Hepatocyte (in vitro differentiated cells): ENCODE data around the gene ACVR1. TPM values are rescaled to one million over a fixed set of nuclear protein-coding genes. Genes with fewer than 3 reads are reported as not detected.
A peak's percentile ranks its signal among the peaks of the same experiment; 100 is the strongest.

ENCODE experiments used
- DNase-seq: peaks from one replicate; pipeline ENCODE4 v3.0.0-alpha.2; 2016; ENCODE audit warnings: low spot score
- H2AFZ ChIP-seq: fragments of 200-600 bp; sonication (generic); 2 replicates; pipeline ENCODE4 v1.6.0; 2016; ENCODE audit warnings: antibody characterized with exemption, mild to moderate bottlenecking
- H3K27ac ChIP-seq: fragments of 200-600 bp; sonication (generic); 2 replicates; pipeline ENCODE4 v1.5.1; 2016; ENCODE audit warnings: mild to moderate bottlenecking
- H3K27me3 ChIP-seq: fragments of 200-600 bp; sonication (generic); 2 replicates; pipeline ENCODE4 v1.6.1; 2016
- H3K36me3 ChIP-seq: fragments of 200-600 bp; sonication (generic); replicated peaks from 2 replicates; pipeline ENCODE4 v1.5.1; 2016; ENCODE audit warnings: low read depth; ENCODE audit not compliant: insufficient read depth
- H3K4me1 ChIP-seq: fragments of 200-600 bp; sonication (generic); 2 replicates; pipeline ENCODE4 v1.5.1; 2016; ENCODE audit warnings: mild to moderate bottlenecking, moderate library complexity; ENCODE audit not compliant: insufficient read depth
- H3K4me2 ChIP-seq: fragments of 200-600 bp; sonication (generic); 2 replicates; pipeline ENCODE4 v1.6.0; 2016
- H3K4me3 ChIP-seq: fragments of 200-600 bp; sonication (generic); 2 replicates; pipeline ENCODE4 v1.5.1; 2016; ENCODE audit warnings: mild to moderate bottlenecking
- H3K79me2 ChIP-seq: fragments of 200-600 bp; sonication (generic); 2 replicates; pipeline ENCODE4 v1.6.0; 2017; ENCODE audit warnings: mild to moderate bottlenecking
- H3K9me2 ChIP-seq: fragments of 200-600 bp; sonication (generic); replicated peaks from 2 replicates; pipeline ENCODE4 v1.6.0; 2017; ENCODE audit warnings: mild to moderate bottlenecking; ENCODE audit not compliant: insufficient read depth
- H3K9me3 ChIP-seq: fragments of 200-600 bp; sonication (generic); 2 replicates; pipeline ENCODE4 v1.5.1; 2016; ENCODE audit warnings: low read depth, mild to moderate bottlenecking
- H4K20me1 ChIP-seq: fragments of 200-600 bp; sonication (generic); 2 replicates; pipeline ENCODE4 v1.6.0; 2016; ENCODE audit warnings: mild to moderate bottlenecking; ENCODE audit not compliant: insufficient read depth, poor library complexity, severe bottlenecking
- EZH2 ChIP-seq: fragments of 200-600 bp; sonication (generic); IDR thresholded peaks from 2 replicates; pipeline ENCODE4 v1.6.1; 2016; ENCODE audit warnings: antibody characterized with exemption, mild to moderate bottlenecking, borderline replicate concordance
- EZH2phosphoT487 ChIP-seq: fragments of 200-600 bp; sonication (generic); IDR thresholded peaks from one replicate; pipeline ENCODE4 v1.6.1; 2018; ENCODE audit warnings: antibody characterized with exemption, mild to moderate bottlenecking, low read depth, moderate library complexity; ENCODE audit not compliant: unreplicated experiment, severe bottlenecking
- WGBS: methylation state at CpG from one replicate; pipeline ENCODE4 v1.1.6; 2016; ENCODE audit warnings: low lambda C conversion rate; ENCODE audit errors: missing lambda C conversion rate; 5-methylcytosine and 5-hydroxymethylcytosine counted together
- polyA plus RNA-seq: library from polyadenylated mRNA; unstranded; fragments of >200 nt; fragmentation: Nextera tagmentation; extraction: Ambion mirVana; gene quantifications from 2 replicates; pipeline ENCODE4 v1.2.1, GENCODE V29; 2016
- total RNA-seq: library from RNA; depleted of rRNA; stranded (reverse); fragments of >200 nt; gene quantifications from 2 replicates; pipeline ENCODE4 v1.2.3, GENCODE V29; 2014
- TF ChIP-seq, protein P1 (sequence below): fragments of 200-600 bp; sonication (generic); IDR thresholded peaks from 2 replicates; pipeline ENCODE4 v1.5.1; 2016; ENCODE audit warnings: antibody characterized with exemption, mild to moderate bottlenecking; ENCODE audit not compliant: poor library complexity

Gene ACVR1
- total and polyA plus RNA-seq, 2 experiments from 2014 or later: 19.6 to 20.1 TPM

- H3K4me2 ChIP-seq: no peak overlapping the region
- WGBS: 82% methylated on average over 6 of the region's 6 CpGs
Measured at GRCh38 chr2:157858846-157859245, 17.3 kb downstream of the ACVR1 start.

DNA sequence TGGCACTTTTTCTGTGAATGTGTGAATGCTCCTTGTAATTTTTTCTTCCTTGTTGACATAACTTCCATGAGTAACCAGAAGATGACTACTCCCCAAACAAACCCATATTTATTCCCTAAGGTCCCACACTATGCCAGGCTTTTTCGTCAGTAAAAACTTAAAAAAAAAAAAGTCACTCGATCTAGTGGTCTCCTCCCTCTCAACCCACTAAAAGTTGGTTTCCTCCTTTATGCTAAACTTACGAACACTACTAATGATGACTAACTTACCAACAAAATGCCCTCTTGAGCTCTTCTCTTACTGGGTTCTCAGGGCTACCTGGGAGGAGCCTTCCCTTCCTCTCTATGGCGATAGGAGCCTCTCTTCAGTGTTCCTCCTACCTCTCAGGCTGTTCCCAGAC is 18.2 kb downstream of the ACVR1 start:
- Histone ChIP-seq H3K27me3 (no peaks in the 10 kb centered on the region), H2AFZ (no peak overlapping the region), H3K79me2 (peaks cover 74% of the 10 kb centered on the region), H3K9me2 (no peaks in the 10 kb centered on the region), H3K27ac (no peak overlapping the region), H3K36me3 (no peaks in the 10 kb centered on the region), H3K9me3 (no peaks in the 10 kb centered on the region), H3K4me3 (no peak overlapping the region), H4K20me1 (peaks cover 6% of the 10 kb centered on the region), H3K4me2 (no peak overlapping the region), H3K4me1 (no peaks in the 10 kb centered on the region)
- no peak for DNase-seq
- WGBS: 89% methylated on average over 4 of the region's 4 CpGs
- no peak for TF ChIP-seq EZH2phosphoT487
- TF ChIP-seq, protein P1, sequence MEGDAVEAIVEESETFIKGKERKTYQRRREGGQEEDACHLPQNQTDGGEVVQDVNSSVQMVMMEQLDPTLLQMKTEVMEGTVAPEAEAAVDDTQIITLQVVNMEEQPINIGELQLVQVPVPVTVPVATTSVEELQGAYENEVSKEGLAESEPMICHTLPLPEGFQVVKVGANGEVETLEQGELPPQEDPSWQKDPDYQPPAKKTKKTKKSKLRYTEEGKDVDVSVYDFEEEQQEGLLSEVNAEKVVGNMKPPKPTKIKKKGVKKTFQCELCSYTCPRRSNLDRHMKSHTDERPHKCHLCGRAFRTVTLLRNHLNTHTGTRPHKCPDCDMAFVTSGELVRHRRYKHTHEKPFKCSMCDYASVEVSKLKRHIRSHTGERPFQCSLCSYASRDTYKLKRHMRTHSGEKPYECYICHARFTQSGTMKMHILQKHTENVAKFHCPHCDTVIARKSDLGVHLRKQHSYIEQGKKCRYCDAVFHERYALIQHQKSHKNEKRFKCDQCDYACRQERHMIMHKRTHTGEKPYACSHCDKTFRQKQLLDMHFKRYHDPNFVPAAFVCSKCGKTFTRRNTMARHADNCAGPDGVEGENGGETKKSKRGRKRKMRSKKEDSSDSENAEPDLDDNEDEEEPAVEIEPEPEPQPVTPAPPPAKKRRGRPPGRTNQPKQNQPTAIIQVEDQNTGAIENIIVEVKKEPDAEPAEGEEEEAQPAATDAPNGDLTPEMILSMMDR: no peak
- TF ChIP-seq EZH2: no peak

More at GRCh38 chr2:157858846-157859245, 17.3 kb downstream of the ACVR1 start:
- Histone ChIP-seq H3K9me2 (no peaks in the 10 kb centered on the region), H3K79me2 (peaks cover 74% of the 10 kb centered on the region), H3K36me3 (no peaks in the 10 kb centered on the region), H2AFZ (no peak overlapping the region), H4K20me1 (peaks cover 9% of the 10 kb centered on the region), H3K27me3 (no peaks in the 10 kb centered on the region), H3K9me3 (no peaks in the 10 kb centered on the region), H3K4me1 (no peaks in the 10 kb centered on the region), H3K4me3 (no peak overlapping the region), H3K27ac (no peak overlapping the region)
- no peak for DNase-seq
- TF ChIP-seq, protein P1: no peak
- TF ChIP-seq EZH2phosphoT487: no peak
- no peak for TF ChIP-seq EZH2

DNA sequence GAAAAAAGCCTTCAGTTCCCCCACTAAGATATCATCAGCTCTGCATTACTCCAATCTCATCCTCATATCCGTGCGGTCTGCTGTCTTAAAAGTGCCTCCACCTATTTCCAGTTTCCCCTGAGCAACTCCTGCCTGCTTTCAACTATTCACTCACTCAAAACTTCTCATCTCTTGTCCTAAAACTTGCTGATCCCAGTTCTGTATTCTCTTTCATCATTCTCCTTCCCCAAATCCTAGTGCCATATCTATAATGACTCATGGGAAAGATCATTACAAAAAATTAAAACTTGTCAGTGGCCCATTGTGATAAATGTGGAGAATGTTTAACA is 20.0 kb downstream of the ACVR1 start:
- Histone ChIP-seq H3K79me2 (peaks cover 75% of the 10 kb centered on the region), H3K27ac (peak overlapping the region; percentile 13)
- DNase-seq: no peak

More for the DNA sequence above, 20.0 kb downstream of the ACVR1 start:
- no peak overlapping the region for H2AFZ ChIP-seq
- H3K4me1 ChIP-seq: no peaks in the 10 kb centered on the region
- 77% methylated on average over 2 of the region's 2 CpGs for WGBS
- no peaks in the 10 kb centered on the region for H3K9me3 ChIP-seq
- peaks cover 5% of the 10 kb centered on the region for H4K20me1 ChIP-seq
- no peaks in the 10 kb centered on the region for H3K27me3 ChIP-seq
- TF ChIP-seq EZH2phosphoT487 (no peak), EZH2 (no peak)
- TF ChIP-seq, protein P1: no peak
- H3K9me2 ChIP-seq: no peaks in the 10 kb centered on the region
- H3K4me3 ChIP-seq: no peak overlapping the region
- no peaks in the 10 kb centered on the region for H3K36me3 ChIP-seq
- no peak overlapping the region for H3K4me2 ChIP-seq
